Measurements from ENCODE around the gene KCNIP3.

- TF ChIP-seq CTCF (IDR thresholded peaks at IDR 0.05 in 8 of 11, conservative IDR thresholded peaks at IDR 0.05 in 3 of 11) (no peak), POLR2AphosphoS5 (IDR thresholded peaks at IDR 0.05) (no peak)
Measured at GRCh38 chr2:95376311-95377215, 79.4 kb downstream of the KCNIP3 start.
